Measurements from ENCODE around the gene OPRM1. TPM values are rescaled to one million over a fixed set of nuclear protein-coding genes. Genes with fewer than 3 reads are reported as not detected.

Gene OPRM1
- total RNA-seq, 2 donors from 2014 or later, result not detected

DNA sequence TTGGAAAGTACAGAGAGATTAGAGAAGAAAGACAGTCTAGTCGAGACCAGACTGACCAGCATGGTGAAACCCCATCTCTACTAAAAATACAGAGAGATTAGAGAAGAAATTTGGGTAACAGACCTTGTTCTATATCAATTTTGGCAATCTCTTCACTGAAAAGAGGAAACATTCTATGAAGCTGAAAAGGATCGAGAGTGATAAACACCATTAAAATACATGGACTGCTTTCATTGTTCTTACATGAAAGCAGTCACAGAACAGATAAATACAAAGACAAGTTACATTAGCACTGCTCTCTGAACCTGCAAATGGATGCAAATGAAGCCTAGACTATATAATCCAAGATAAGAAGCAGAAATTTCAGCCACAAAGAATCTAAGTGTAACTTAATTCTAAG lies 8.4 kb upstream of the OPRM1 start:
- no peak for TF ChIP-seq CTCF (IDR thresholded peaks at IDR 0.05)
- Histone ChIP-seq H3K4me3 (no peak overlapping the region), H3K27ac (no peak overlapping the region), H3K9me3 (no peaks in the 10 kb centered on the region), H3K4me1 (ENCODE audit: control insufficient read depth in 1 of 2, low read depth in 2 of 2) (no peaks in the 10 kb centered on the region), H3K27me3 (replicated peaks; ENCODE audit: insufficient read depth) (no peaks in the 10 kb centered on the region), H3K36me3 (no peaks in the 10 kb centered on the region)
- no peak for ATAC-seq (ENCODE audit: insufficient number of reproducible peaks, low FRiP score, low read depth)
- DNase-seq (ENCODE audit: low spot score), result no peak

- Histone ChIP-seq H3K27me3 (replicated peaks; ENCODE audit: insufficient read depth) (no peaks in the 10 kb centered on the region), H3K4me1 (ENCODE audit: control insufficient read depth in 1 of 2, low read depth in 2 of 2) (no peaks in the 10 kb centered on the region), H3K27ac (no peak overlapping the region), H3K4me3 (no peak overlapping the region), H3K9me3 (no peaks in the 10 kb centered on the region), H3K36me3 (no peaks in the 10 kb centered on the region)
- no peak for DNase-seq (ENCODE audit: low spot score)
- no peak for TF ChIP-seq CTCF (IDR thresholded peaks at IDR 0.05)
- no peak for ATAC-seq (ENCODE audit: insufficient number of reproducible peaks, low FRiP score, low read depth)
Measured at GRCh38 chr6:154041001-154041400, 2.0 kb downstream of the OPRM1 start.

GRCh38 chr6:154053141-154053540 lies 14.1 kb downstream of the OPRM1 start:
- no peak for ATAC-seq (ENCODE audit: insufficient number of reproducible peaks, low FRiP score, low read depth)
- Histone ChIP-seq H3K36me3 (no peaks in the 10 kb centered on the region), H3K4me3 (no peak overlapping the region), H3K27me3 (replicated peaks; ENCODE audit: insufficient read depth) (no peaks in the 10 kb centered on the region), H3K4me1 (ENCODE audit: control insufficient read depth in 1 of 2, low read depth in 2 of 2) (no peaks in the 10 kb centered on the region), H3K27ac (no peak overlapping the region), H3K9me3 (no peaks in the 10 kb centered on the region)
- no peak for DNase-seq (ENCODE audit: low spot score)
- no peak for TF ChIP-seq CTCF (IDR thresholded peaks at IDR 0.05)

GRCh38 chr6:154056536-154056935 lies 17.5 kb downstream of the OPRM1 start:
- H3K36me3 ChIP-seq, result no peaks in the 10 kb centered on the region
- ATAC-seq (ENCODE audit: insufficient number of reproducible peaks, low FRiP score, low read depth), result no peak
- no peak overlapping the region for H3K27ac ChIP-seq
- TF ChIP-seq CTCF (IDR thresholded peaks at IDR 0.05), result no peak
- no peak for DNase-seq (ENCODE audit: low spot score)
- no peaks in the 10 kb centered on the region for H3K27me3 ChIP-seq (replicated peaks; ENCODE audit: insufficient read depth)
- no peaks in the 10 kb centered on the region for H3K9me3 ChIP-seq
- no peak overlapping the region for H3K4me3 ChIP-seq
- no peaks in the 10 kb centered on the region for H3K4me1 ChIP-seq (ENCODE audit: control insufficient read depth in 1 of 2, low read depth in 2 of 2)

DNA sequence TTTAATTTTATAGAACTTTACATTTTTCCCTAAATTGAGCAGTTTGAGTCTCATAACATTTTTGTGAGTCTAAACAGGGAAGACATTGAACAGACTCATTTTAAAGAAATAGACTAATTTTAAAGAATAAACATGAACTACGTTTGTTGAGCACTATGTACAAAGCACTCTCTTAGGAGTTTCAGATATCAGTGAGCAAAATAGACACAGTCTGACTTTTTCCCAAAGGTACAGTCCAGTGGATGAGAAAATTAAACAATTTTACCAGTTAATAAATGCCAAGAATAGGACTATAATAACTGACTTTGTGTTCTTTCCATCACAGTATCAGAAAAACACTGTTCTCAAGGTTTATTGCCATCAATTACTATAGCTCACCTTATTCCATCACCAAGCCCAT lies 18.1 kb downstream of the OPRM1 start:
- DNase-seq (ENCODE audit: low spot score) (no peak), ATAC-seq (ENCODE audit: insufficient number of reproducible peaks, low FRiP score, low read depth) (no peak)
- Histone ChIP-seq H3K4me3 (no peak overlapping the region), H3K27me3 (replicated peaks; ENCODE audit: insufficient read depth) (no peaks in the 10 kb centered on the region), H3K27ac (no peak overlapping the region), H3K9me3 (no peaks in the 10 kb centered on the region), H3K36me3 (no peaks in the 10 kb centered on the region), H3K4me1 (ENCODE audit: control insufficient read depth in 1 of 2, low read depth in 2 of 2) (peaks cover 0 to 1% of the 10 kb centered on the region in 2 donors)
- no peak for TF ChIP-seq CTCF (IDR thresholded peaks at IDR 0.05)

All from thoracic aorta (tissue), 2 donors.